ENCODE measurements around the gene CCP110. TPM values are rescaled to one million over a fixed set of nuclear protein-coding genes. Genes with fewer than 3 reads are reported as not detected.

The CCP110 gene
- polyA plus RNA-seq, 2 donors, result 3.3 to 3.4 TPM

DNA sequence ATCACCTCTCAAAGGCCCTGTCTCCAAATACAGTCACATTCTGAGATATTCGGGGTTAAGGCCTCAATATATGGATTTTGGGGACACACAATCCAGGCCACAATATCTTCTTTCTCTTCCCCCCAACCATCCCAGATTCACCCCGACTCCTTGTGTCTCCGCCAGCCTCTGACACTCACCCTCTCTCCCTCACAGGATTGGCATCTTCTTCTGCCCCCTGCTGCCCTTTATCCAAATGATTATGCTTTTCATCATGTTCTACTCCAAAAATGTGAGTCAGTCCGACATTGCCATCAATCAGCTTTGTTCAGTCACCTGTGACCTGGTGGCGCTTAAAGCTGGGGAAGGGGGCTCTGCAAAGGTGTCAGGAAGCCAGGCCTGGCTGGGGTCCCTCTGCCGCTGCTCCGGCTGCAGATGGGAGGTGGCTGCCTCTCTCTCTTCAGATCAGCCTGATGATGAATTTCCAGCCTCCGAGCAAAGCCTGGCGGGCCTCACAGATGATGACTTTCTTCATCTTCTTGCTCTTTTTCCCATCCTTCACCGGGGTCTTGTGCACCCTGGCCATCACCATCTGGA lies 36.9 kb upstream of the CCP110 start:
- Histone ChIP-seq H3K9me3 (ENCODE audit: control insufficient read depth in 2 of 2, insufficient read depth in 1 of 2, low read depth in 1 of 2, low read length in 1 of 2) (no peaks in the 10 kb centered on the region), H3K4me1 (ENCODE audit: control insufficient read depth in 2 of 2, insufficient read depth in 2 of 2, low read length in 1 of 2) (peaks cover 0 to 6% of the 10 kb centered on the region in 2 donors), H3K27ac (ENCODE audit: low read depth in 2 of 2, low read length in 1 of 2) (no peak overlapping the region), H3K4me3 (ENCODE audit: low read depth in 1 of 2, low read length in 2 of 2) (no peak overlapping the region), H3K36me3 (ENCODE audit: control insufficient read depth in 2 of 2, insufficient read depth in 2 of 2, low read length in 1 of 2) (no peaks in the 10 kb centered on the region), H3K27me3 (ENCODE audit: control insufficient read depth in 1 of 2, insufficient read depth in 2 of 2, low read length in 2 of 2) (no peaks in the 10 kb centered on the region)
- 85 to 90% methylated on average over 10 of the region's 10 CpGs for WGBS, 2 donors

DNA sequence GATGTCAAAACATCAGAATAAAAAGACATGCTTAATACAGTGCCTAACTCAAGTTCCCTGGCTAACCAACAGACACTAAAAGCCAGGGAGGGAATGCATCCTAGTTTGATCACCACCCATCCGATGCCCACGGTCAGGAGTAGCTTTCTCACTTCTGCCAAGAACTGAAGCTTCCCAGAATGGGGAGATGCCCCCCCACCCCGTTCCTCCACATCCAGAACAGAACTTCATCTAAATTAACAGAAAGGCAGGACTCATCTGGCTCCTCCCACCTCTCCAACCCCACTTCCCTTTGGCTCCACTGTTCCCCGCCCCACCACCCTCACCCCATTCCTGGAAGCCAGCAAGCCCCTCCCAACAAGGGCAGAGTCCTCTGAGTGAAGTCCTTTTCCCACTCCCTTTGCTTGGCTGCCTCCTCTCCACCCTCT lies 35.5 kb upstream of the CCP110 start:
- no peak overlapping the region for H3K4me3 ChIP-seq (ENCODE audit: low read depth in 1 of 2, low read length in 2 of 2)
- peaks cover 0 to 6% of the 10 kb centered on the region in 2 donors for H3K4me1 ChIP-seq (ENCODE audit: control insufficient read depth in 2 of 2, insufficient read depth in 2 of 2, low read length in 1 of 2)
- whole genome bisulfite sequencing, 2 donors, result 33 to 40% methylated on average over 4 of the region's 4 CpGs
- no peaks in the 10 kb centered on the region for H3K9me3 ChIP-seq (ENCODE audit: control insufficient read depth in 2 of 2, insufficient read depth in 1 of 2, low read depth in 1 of 2, low read length in 1 of 2)
- peak overlapping the region in 1 of 2 donors; percentile 49 for H3K27ac ChIP-seq (ENCODE audit: low read depth in 2 of 2, low read length in 1 of 2)
- no peaks in the 10 kb centered on the region for H3K36me3 ChIP-seq (ENCODE audit: control insufficient read depth in 2 of 2, insufficient read depth in 2 of 2, low read length in 1 of 2)
- H3K27me3 ChIP-seq (ENCODE audit: control insufficient read depth in 1 of 2, insufficient read depth in 2 of 2, low read length in 2 of 2), result no peaks in the 10 kb centered on the region

DNA sequence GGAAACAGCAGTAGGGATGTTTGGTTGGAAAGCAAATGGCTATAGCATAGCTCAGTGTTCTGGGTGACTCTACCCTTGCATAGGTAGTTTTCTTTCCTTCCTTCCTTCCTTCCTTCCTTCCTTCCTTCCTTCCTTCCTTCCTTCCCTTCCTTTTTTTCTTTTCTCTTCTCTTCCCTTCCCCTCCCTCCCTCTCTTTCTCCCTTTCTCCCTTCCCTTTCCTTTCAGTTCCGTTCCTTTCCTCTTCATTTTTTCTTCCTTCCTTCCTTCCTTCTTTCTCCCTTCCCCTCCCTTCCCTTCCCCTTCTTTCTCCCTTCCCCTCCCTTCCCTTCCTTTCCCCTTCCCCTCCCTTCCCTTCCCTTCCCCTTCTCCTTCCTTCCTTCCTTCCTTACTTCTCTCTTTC lies 33.1 kb upstream of the CCP110 start:
- Histone ChIP-seq H3K36me3 (ENCODE audit: control insufficient read depth in 2 of 2, insufficient read depth in 2 of 2, low read length in 1 of 2) (no peaks in the 10 kb centered on the region), H3K27me3 (ENCODE audit: control insufficient read depth in 1 of 2, insufficient read depth in 2 of 2, low read length in 2 of 2) (no peaks in the 10 kb centered on the region), H3K9me3 (ENCODE audit: control insufficient read depth in 2 of 2, insufficient read depth in 1 of 2, low read depth in 1 of 2, low read length in 1 of 2) (no peaks in the 10 kb centered on the region), H3K4me1 (ENCODE audit: control insufficient read depth in 2 of 2, insufficient read depth in 2 of 2, low read length in 1 of 2) (peaks cover 0 to 6% of the 10 kb centered on the region in 2 donors), H3K4me3 (ENCODE audit: low read depth in 1 of 2, low read length in 2 of 2) (no peak overlapping the region), H3K27ac (ENCODE audit: low read depth in 2 of 2, low read length in 1 of 2) (no peak overlapping the region)
- WGBS, 2 donors, result 69 to 73% methylated on average over 1 of the region's 1 CpG

DNA sequence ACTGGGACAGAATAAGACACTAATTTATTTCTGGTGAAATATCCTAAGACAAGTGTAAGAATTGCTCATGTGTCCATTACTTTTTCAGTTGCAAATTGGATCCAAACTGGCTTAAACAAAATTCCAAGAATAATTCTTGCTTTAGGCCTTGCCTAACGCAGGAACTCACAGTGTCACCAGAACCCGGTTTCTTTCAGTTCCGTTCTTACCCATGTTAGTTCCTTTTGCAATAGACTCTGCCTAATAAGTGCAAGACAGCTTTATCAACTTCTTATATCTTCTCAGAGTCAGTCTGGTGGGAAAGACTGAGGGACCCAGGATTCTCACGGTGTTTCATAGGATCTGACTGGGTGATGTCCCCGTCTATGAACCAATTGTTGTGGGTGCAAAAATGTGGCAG lies 26.6 kb upstream of the CCP110 start:
- H3K9me3 ChIP-seq (ENCODE audit: control insufficient read depth in 2 of 2, insufficient read depth in 1 of 2, low read depth in 1 of 2, low read length in 1 of 2), result no peaks in the 10 kb centered on the region
- H3K4me1 ChIP-seq (ENCODE audit: control insufficient read depth in 2 of 2, insufficient read depth in 2 of 2, low read length in 1 of 2), result no peaks in the 10 kb centered on the region
- H3K27ac ChIP-seq (ENCODE audit: low read depth in 2 of 2, low read length in 1 of 2), result no peak overlapping the region
- no peak overlapping the region for H3K4me3 ChIP-seq (ENCODE audit: low read depth in 1 of 2, low read length in 2 of 2)
- peaks cover 4 to 8% of the 10 kb centered on the region in 2 donors for H3K36me3 ChIP-seq (ENCODE audit: control insufficient read depth in 2 of 2, insufficient read depth in 2 of 2, low read length in 1 of 2)
- WGBS, 2 donors, result 78 to 84% methylated on average over 5 of the region's 5 CpGs
- no peaks in the 10 kb centered on the region for H3K27me3 ChIP-seq (ENCODE audit: control insufficient read depth in 1 of 2, insufficient read depth in 2 of 2, low read length in 2 of 2)

DNA sequence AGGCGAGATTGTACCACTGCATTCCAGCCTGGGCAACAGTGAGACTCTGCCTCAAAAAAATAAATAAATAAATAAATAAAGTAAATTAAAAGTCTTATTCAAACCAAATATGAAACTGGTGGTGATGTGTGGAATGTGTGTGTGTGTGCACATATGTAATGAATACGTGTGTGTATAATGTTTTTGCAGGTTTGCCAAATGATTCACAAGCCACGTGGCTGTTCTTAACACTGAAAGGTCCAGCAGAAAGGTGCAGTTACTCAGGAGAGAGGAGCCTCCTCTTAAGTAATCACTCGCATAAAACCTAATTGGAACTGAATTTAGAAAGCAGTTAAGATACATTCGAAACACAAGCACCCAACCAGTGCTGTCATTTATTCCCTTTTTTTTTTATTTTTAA lies 24.7 kb upstream of the CCP110 start:
- H3K36me3 ChIP-seq (ENCODE audit: control insufficient read depth in 2 of 2, insufficient read depth in 2 of 2, low read length in 1 of 2), result peaks cover 4 to 17% of the 10 kb centered on the region in 2 donors
- WGBS, 2 donors, result 76 to 80% methylated on average over 5 of the region's 5 CpGs

DNA sequence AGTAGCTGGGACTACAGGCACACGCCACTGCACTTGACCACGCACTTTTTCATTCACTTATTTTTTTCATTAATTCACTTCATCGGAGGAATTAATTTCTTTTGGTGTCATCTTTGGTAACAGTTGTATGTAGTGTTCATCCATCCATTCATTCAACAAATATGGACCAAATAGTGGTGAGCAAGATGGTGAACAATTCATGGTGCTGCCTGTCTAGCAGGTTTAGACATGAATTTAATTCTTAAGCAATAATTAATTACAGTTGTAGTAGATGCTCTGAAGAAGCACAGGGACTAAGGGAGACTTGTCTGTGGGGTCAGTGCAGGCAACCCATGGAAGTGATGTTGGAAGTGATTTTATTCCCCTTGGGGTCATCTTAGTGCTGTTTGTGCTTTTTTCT lies 24.3 kb upstream of the CCP110 start:
- 72 to 77% methylated on average over 3 of the region's 3 CpGs for WGBS, 2 donors
- H3K27me3 ChIP-seq (ENCODE audit: control insufficient read depth in 1 of 2, insufficient read depth in 2 of 2, low read length in 2 of 2), result no peaks in the 10 kb centered on the region
- H3K9me3 ChIP-seq (ENCODE audit: control insufficient read depth in 2 of 2, insufficient read depth in 1 of 2, low read depth in 1 of 2, low read length in 1 of 2), result no peaks in the 10 kb centered on the region
- no peaks in the 10 kb centered on the region for H3K4me1 ChIP-seq (ENCODE audit: control insufficient read depth in 2 of 2, insufficient read depth in 2 of 2, low read length in 1 of 2)
- H3K36me3 ChIP-seq (ENCODE audit: control insufficient read depth in 2 of 2, insufficient read depth in 2 of 2, low read length in 1 of 2), result peaks cover 4 to 17% of the 10 kb centered on the region in 2 donors
- H3K4me3 ChIP-seq (ENCODE audit: low read depth in 1 of 2, low read length in 2 of 2), result no peak overlapping the region
- H3K27ac ChIP-seq (ENCODE audit: low read depth in 2 of 2, low read length in 1 of 2), result no peak overlapping the region

More for the DNA sequence above, 24.7 kb upstream of the CCP110 start:
- Histone ChIP-seq H3K27me3 (ENCODE audit: control insufficient read depth in 1 of 2, insufficient read depth in 2 of 2, low read length in 2 of 2) (no peaks in the 10 kb centered on the region), H3K9me3 (ENCODE audit: control insufficient read depth in 2 of 2, insufficient read depth in 1 of 2, low read depth in 1 of 2, low read length in 1 of 2) (no peaks in the 10 kb centered on the region), H3K27ac (ENCODE audit: low read depth in 2 of 2, low read length in 1 of 2) (no peak overlapping the region), H3K4me1 (ENCODE audit: control insufficient read depth in 2 of 2, insufficient read depth in 2 of 2, low read length in 1 of 2) (no peaks in the 10 kb centered on the region), H3K4me3 (ENCODE audit: low read depth in 1 of 2, low read length in 2 of 2) (no peak overlapping the region)

DNA sequence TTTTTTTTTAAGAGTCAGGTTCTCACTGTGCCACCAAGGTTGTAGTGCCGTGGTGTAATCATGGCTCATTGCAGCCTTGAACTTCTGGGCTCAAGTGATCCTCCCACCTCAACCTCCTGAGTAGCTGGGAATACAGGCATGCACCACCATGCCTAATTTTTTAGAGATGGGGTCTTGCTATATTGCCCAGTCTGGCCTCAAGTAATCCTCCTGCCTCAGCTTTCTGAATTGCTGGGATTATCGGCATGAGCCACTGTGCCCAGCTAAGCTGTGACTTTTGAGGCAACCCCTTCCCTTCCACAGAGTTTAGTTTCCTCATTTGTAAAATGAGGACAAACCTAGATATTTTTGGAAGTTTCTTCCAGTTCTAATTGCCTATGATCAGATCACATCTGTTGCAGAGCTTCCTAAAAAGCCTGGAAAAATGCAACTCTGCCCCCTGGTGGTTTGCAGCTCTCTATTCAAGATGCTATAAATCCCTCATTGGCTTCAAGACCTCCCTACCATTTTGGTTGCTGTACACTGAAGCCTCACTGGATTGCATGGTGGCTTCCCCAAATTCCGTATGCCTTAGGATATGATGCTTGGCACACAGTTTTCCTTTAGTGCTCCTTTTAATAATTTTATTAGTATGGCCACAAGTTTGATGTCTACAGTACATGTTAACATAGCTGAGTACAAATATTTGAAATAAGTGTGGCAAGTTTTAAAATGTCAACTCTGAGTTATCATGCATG lies 21.2 kb upstream of the CCP110 start:
- Histone ChIP-seq H3K27me3 (ENCODE audit: control insufficient read depth in 1 of 2, insufficient read depth in 2 of 2, low read length in 2 of 2) (no peaks in the 10 kb centered on the region), H3K36me3 (ENCODE audit: control insufficient read depth in 2 of 2, insufficient read depth in 2 of 2, low read length in 1 of 2) (peaks cover 4 to 17% of the 10 kb centered on the region in 2 donors), H3K4me3 (ENCODE audit: low read depth in 1 of 2, low read length in 2 of 2) (no peak overlapping the region), H3K9me3 (ENCODE audit: control insufficient read depth in 2 of 2, insufficient read depth in 1 of 2, low read depth in 1 of 2, low read length in 1 of 2) (no peaks in the 10 kb centered on the region), H3K27ac (ENCODE audit: low read depth in 2 of 2, low read length in 1 of 2) (no peak overlapping the region), H3K4me1 (ENCODE audit: control insufficient read depth in 2 of 2, insufficient read depth in 2 of 2, low read length in 1 of 2) (no peaks in the 10 kb centered on the region)
- 87 to 88% methylated on average over 3 of the region's 3 CpGs for WGBS, 2 donors

DNA sequence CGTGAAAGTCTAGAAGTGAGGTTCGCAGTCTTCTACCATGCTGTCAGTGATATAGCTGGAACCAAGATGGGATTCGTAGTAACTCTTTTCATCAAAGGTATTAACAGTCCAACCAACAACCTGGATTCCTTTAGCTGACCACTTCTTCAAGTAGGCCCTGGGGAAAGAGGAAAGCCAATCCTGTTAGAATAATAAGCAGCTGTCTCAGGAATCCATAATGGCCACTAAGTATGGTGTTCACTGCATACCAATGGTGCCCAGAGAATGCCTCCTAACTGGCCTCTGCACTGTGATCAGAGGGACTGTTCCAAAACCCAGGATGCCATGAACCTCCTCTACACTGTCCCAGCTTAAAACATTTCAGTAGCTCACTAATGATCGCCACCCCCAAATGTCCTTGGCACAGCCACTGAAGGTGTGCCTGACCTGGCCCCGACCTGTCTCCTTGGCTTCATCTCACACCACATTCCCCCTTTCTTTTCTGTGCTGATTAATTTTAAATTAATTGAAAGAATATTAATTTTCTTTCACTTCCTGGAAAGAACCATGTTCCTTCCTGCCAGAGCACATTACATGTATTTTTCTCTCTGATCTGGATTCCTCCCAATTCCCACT lies 20.2 kb upstream of the CCP110 start:
- no peak overlapping the region for H3K27ac ChIP-seq (ENCODE audit: low read depth in 2 of 2, low read length in 1 of 2)
- H3K27me3 ChIP-seq (ENCODE audit: control insufficient read depth in 1 of 2, insufficient read depth in 2 of 2, low read length in 2 of 2), result no peaks in the 10 kb centered on the region
- H3K4me3 ChIP-seq (ENCODE audit: low read depth in 1 of 2, low read length in 2 of 2), result no peak overlapping the region
- H3K36me3 ChIP-seq (ENCODE audit: control insufficient read depth in 2 of 2, insufficient read depth in 2 of 2, low read length in 1 of 2), result peaks cover 4 to 17% of the 10 kb centered on the region in 2 donors
- H3K4me1 ChIP-seq (ENCODE audit: control insufficient read depth in 2 of 2, insufficient read depth in 2 of 2, low read length in 1 of 2), result no peaks in the 10 kb centered on the region
- no peaks in the 10 kb centered on the region for H3K9me3 ChIP-seq (ENCODE audit: control insufficient read depth in 2 of 2, insufficient read depth in 1 of 2, low read depth in 1 of 2, low read length in 1 of 2)
- 86 to 93% methylated on average over 5 of the region's 5 CpGs for WGBS, 2 donors

DNA sequence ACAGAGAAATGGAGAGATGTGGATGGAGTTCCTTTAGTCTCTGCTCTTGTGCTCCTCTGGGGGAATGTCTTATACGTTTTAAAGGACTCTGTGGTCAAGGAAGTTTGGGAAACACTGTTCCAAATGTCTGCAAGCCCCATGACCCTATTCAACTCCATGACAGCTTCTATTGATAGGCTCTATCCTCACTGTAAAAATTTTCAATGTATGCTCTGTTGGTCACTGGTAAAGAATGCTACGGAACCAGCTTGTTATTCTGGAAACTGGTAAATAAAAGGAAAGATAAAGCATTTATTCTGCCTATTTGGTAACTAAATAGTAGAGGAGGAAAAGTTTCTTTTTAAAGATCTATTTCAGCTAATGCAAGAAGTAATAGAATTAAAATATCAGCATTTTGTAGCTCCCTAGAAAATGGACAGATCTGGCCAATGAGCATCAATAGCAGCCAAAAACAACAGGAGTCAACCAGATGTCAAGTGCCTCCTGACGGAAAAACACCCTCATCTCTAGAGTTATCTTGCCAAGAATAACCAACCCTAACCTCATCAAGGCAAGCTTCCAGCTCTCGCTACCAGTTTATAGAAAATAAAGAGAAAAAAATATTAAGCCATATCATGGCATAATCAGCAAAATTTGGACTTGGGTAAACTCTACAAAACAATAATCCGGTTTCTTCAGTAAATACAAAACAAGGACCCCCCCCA lies 18.0 kb upstream of the CCP110 start:
- no peaks in the 10 kb centered on the region for H3K4me1 ChIP-seq (ENCODE audit: control insufficient read depth in 2 of 2, insufficient read depth in 2 of 2, low read length in 1 of 2)
- WGBS, 2 donors, result 66 to 69% methylated on average over 5 of the region's 5 CpGs
- H3K9me3 ChIP-seq (ENCODE audit: control insufficient read depth in 2 of 2, insufficient read depth in 1 of 2, low read depth in 1 of 2, low read length in 1 of 2), result no peaks in the 10 kb centered on the region
- H3K36me3 ChIP-seq (ENCODE audit: control insufficient read depth in 2 of 2, insufficient read depth in 2 of 2, low read length in 1 of 2), result peaks cover 4 to 15% of the 10 kb centered on the region in 2 donors
- H3K4me3 ChIP-seq (ENCODE audit: low read depth in 1 of 2, low read length in 2 of 2), result no peak overlapping the region
- no peak overlapping the region for H3K27ac ChIP-seq (ENCODE audit: low read depth in 2 of 2, low read length in 1 of 2)
- H3K27me3 ChIP-seq (ENCODE audit: control insufficient read depth in 1 of 2, insufficient read depth in 2 of 2, low read length in 2 of 2), result no peaks in the 10 kb centered on the region

Measured in esophagus (tissue), 2 donors.